Loucy (cell line): ENCODE results near the gene OR14I1.

Experiments
- H2AFZ ChIP-seq: fragments of 200-600 bp; sonication (generic); 2 replicates; pipeline ENCODE4 v1.6.0; 2016; ENCODE audit warnings: antibody characterized with exemption, mild to moderate bottlenecking, low read length, moderate library complexity
- H3F3A ChIP-seq: fragments of 200-600 bp; 2 replicates; pipeline ENCODE4 v1.6.0; 2016; ENCODE audit warnings: antibody characterized with exemption, low read depth, mild to moderate bottlenecking
- H3K27me3 ChIP-seq: fragments of 200-600 bp; sonication (generic); 2 replicates; pipeline ENCODE4 v1.6.1; 2014; ENCODE audit warnings: low read length, mild to moderate bottlenecking; ENCODE audit not compliant: insufficient read depth, poor library complexity, severe bottlenecking
- H3K36me3 ChIP-seq: fragments of 200-600 bp; sonication (generic); 2 replicates; pipeline ENCODE4 v1.6.1; 2016; ENCODE audit warnings: low read length; ENCODE audit not compliant: insufficient read depth
- H3K4me1 ChIP-seq: fragments of 200-600 bp; sonication (generic); 2 replicates; pipeline ENCODE4 v1.5.1; 2014; ENCODE audit warnings: low read length, mild to moderate bottlenecking; ENCODE audit not compliant: insufficient read depth, poor library complexity, severe bottlenecking
- H3K4me2 ChIP-seq: fragments of 200-600 bp; sonication (generic); 2 replicates; pipeline ENCODE4 v1.6.0; 2014; ENCODE audit warnings: antibody characterized with exemption, low read length, low read depth, mild to moderate bottlenecking; ENCODE audit not compliant: poor library complexity, severe bottlenecking
- H3K4me3 ChIP-seq: fragments of 200-600 bp; sonication (generic); 2 replicates; pipeline ENCODE4 v1.5.1; 2014; ENCODE audit warnings: low read length, mild to moderate bottlenecking, mixed read lengths; ENCODE audit not compliant: poor library complexity, severe bottlenecking
- H3K79me2 ChIP-seq: fragments of 200-600 bp; sonication (generic); 2 replicates; pipeline ENCODE4 v1.6.1; 2014; ENCODE audit warnings: low read length; ENCODE audit not compliant: insufficient read depth
- H3K9ac ChIP-seq: fragments of 200-600 bp; sonication (generic); 2 replicates; pipeline ENCODE4 v1.6.0; 2014; ENCODE audit warnings: mild to moderate bottlenecking, low read depth, low read length, moderate library complexity; ENCODE audit not compliant: poor library complexity, severe bottlenecking
- H3K9me2 ChIP-seq: fragments of 200-600 bp; sonication (generic); replicated peaks from 2 replicates; pipeline ENCODE4 v1.6.1; 2016; ENCODE audit warnings: low read depth, low read length, mixed read lengths
- H3K9me3 ChIP-seq: fragments of 200-600 bp; sonication (generic); 2 replicates; pipeline ENCODE4 v1.6.1; 2014; ENCODE audit warnings: mild to moderate bottlenecking, antibody characterized with exemption, low read length, low read depth; ENCODE audit not compliant: insufficient read depth
- H4K20me1 ChIP-seq: fragments of 200-600 bp; sonication (generic); 2 replicates; pipeline ENCODE4 v1.6.0; 2014; ENCODE audit warnings: antibody characterized with exemption, low read length, mild to moderate bottlenecking; ENCODE audit not compliant: insufficient read depth, poor library complexity, severe bottlenecking
- CTCF ChIP-seq: fragments of 200-600 bp; sonication (generic); conservative IDR thresholded peaks from 2 replicates; pipeline ENCODE4 v1.5.1; 2014; ENCODE audit warnings: mild to moderate bottlenecking, antibody characterized with exemption, low read length
- EZH2phosphoT487 ChIP-seq: fragments of 200-600 bp; IDR thresholded peaks from 2 replicates; pipeline ENCODE4 v1.6.1; 2018; ENCODE audit warnings: antibody characterized with exemption, mild to moderate bottlenecking, moderate library complexity, borderline replicate concordance

The OR14I1 gene

GRCh38 chr1:248696261-248696660, 6.3 kb downstream of the OR14I1 start:
- Histone ChIP-seq H3K4me3 (no peak overlapping the region), H3K79me2 (no peaks in the 10 kb centered on the region), H3K4me2 (no peak overlapping the region), H3K9ac (no peak overlapping the region), H3K9me3 (no peaks in the 10 kb centered on the region; the same call in 1 of the 2 replicates), H3K9me2 (no peaks in the 10 kb centered on the region), H3K27me3 (no peaks in the 10 kb centered on the region), H3F3A (no peaks in the 10 kb centered on the region), H4K20me1 (no peaks in the 10 kb centered on the region), H3K36me3 (no peaks in the 10 kb centered on the region), H2AFZ (no peak overlapping the region), H3K4me1 (no peaks in the 10 kb centered on the region)
- TF ChIP-seq CTCF (no peak; the same call in 1 of the 2 replicates), EZH2phosphoT487 (no peak)

GRCh38 chr1:248695451-248696132, 7.0 kb downstream of the OR14I1 start:
- Histone ChIP-seq H3F3A (no peaks in the 10 kb centered on the region), H4K20me1 (no peaks in the 10 kb centered on the region), H2AFZ (no peak overlapping the region), H3K9me2 (no peaks in the 10 kb centered on the region), H3K36me3 (no peaks in the 10 kb centered on the region), H3K4me2 (no peak overlapping the region), H3K4me1 (no peaks in the 10 kb centered on the region), H3K9ac (no peak overlapping the region), H3K27me3 (no peaks in the 10 kb centered on the region), H3K4me3 (no peak overlapping the region), H3K9me3 (no peaks in the 10 kb centered on the region; the same call in 1 of the 2 replicates), H3K79me2 (no peaks in the 10 kb centered on the region)
- TF ChIP-seq EZH2phosphoT487 (no peak), CTCF (no peak)

- H3K9me2 ChIP-seq: no peaks in the 10 kb centered on the region
- H3K4me1 ChIP-seq: no peaks in the 10 kb centered on the region
- no peak overlapping the region for H2AFZ ChIP-seq
- no peak overlapping the region for H3K4me2 ChIP-seq
- no peaks in the 10 kb centered on the region for H3F3A ChIP-seq
- no peak for TF ChIP-seq CTCF
- TF ChIP-seq EZH2phosphoT487: no peak
- no peaks in the 10 kb centered on the region; the same call in 1 of the 2 replicates for H3K9me3 ChIP-seq
- no peaks in the 10 kb centered on the region for H3K36me3 ChIP-seq
- H4K20me1 ChIP-seq: no peaks in the 10 kb centered on the region
- H3K27me3 ChIP-seq: no peaks in the 10 kb centered on the region
- no peaks in the 10 kb centered on the region for H3K79me2 ChIP-seq
- no peak overlapping the region for H3K4me3 ChIP-seq
- no peak overlapping the region for H3K9ac ChIP-seq
Measured at GRCh38 chr1:248691567-248692155, 10.9 kb downstream of the OR14I1 start.
